H1 (cell line): Measurements from ENCODE around the gene OR6C70. TPM values are rescaled to one million over a fixed set of nuclear protein-coding genes. Genes with fewer than 3 reads are reported as not detected.

Experiments used
- polyA plus RNA-seq, 7 experiments: library from polyadenylated mRNA; depleted of rRNA in 3 of 7; stranded (reverse) in 5 of 7; unstranded in 2 of 7; fragments of >200 nt in 5 of 7; fragments of 200-250 nt in 2 of 7; gene quantifications; 1 replicate in 5 of 7; 2 replicates in 1 of 7; 4 replicates in 1 of 7; pipeline versions ENCODE4 v1.2.1 to v1.2.3, GENCODE V29; 2011 to 2013; ENCODE audit warnings: missing spikeins in 2 of 7, mixed read lengths in 2 of 7
- total RNA-seq: library from RNA; stranded (reverse); fragmentation: NEBNext Ultra II Directional; extraction: Animal tissue kit (Norgen Biotek cat#: 25700); gene quantifications from 2 replicates; pipeline ENCODE4 v1.2.1, GENCODE V29; 2021

Gene OR6C70
- total and polyA plus RNA-seq, 2 of the 8 experiments (the other 6 are each of a cell fraction or from before 2014, with no cell fraction given) = not detected

Other genes starting within 250 kb of the OR6C70 start
- gene OR10A7, start 249.1 kb downstream of the OR6C70 start, total RNA-seq = not detected in 2 replicates
- gene OR10A7, start 249.1 kb downstream of the OR6C70 start, polyA plus RNA-seq (2011; rRNA removed) = not detected in 2 replicates
- not detected in 2 replicates for gene OR6C74, start 225.5 kb downstream of the OR6C70 start, total RNA-seq
- gene OR6C74, start 225.5 kb downstream of the OR6C70 start, polyA plus RNA-seq (2011; rRNA removed) = not detected in 2 replicates
- not detected in 2 replicates for gene OR6C6, start 173.6 kb downstream of the OR6C70 start, total RNA-seq
- not detected in 2 replicates for gene OR6C6, start 173.6 kb downstream of the OR6C70 start, polyA plus RNA-seq (2011; rRNA removed)
- gene OR6C1, start 155.8 kb downstream of the OR6C70 start, total RNA-seq = not detected in 2 replicates
- not detected in 2 replicates for gene OR6C1, start 155.8 kb downstream of the OR6C70 start, polyA plus RNA-seq (2011; rRNA removed)
- not detected in 2 replicates for gene OR6C3, start 139.4 kb downstream of the OR6C70 start, total RNA-seq
- not detected in 2 replicates for gene OR6C3, start 139.4 kb downstream of the OR6C70 start, polyA plus RNA-seq (2011; rRNA removed)
- gene OR6C75, start 107.2 kb downstream of the OR6C70 start, total RNA-seq = not detected in 2 replicates
- not detected in 2 replicates for gene OR6C75, start 107.2 kb downstream of the OR6C70 start, polyA plus RNA-seq (2011; rRNA removed)
- gene OR6C65, start 69.6 kb downstream of the OR6C70 start, total RNA-seq = not detected in 2 replicates
- gene OR6C65, start 69.6 kb downstream of the OR6C70 start, polyA plus RNA-seq (2011; rRNA removed) = not detected in 2 replicates
- gene OR6C76, start 43.9 kb downstream of the OR6C70 start, total RNA-seq = not detected in 2 replicates
- not detected in 2 replicates for gene OR6C76, start 43.9 kb downstream of the OR6C70 start, polyA plus RNA-seq (2011; rRNA removed)
- gene OR6C2, start 26.1 kb downstream of the OR6C70 start, total RNA-seq = not detected in 2 replicates
- gene OR6C2, start 26.1 kb downstream of the OR6C70 start, polyA plus RNA-seq (2011; rRNA removed) = not detected in 2 replicates
- gene OR6C68, start 22.2 kb upstream of the OR6C70 start, total RNA-seq = not detected in 2 replicates
- not detected in 2 replicates for gene OR6C68, start 22.2 kb upstream of the OR6C70 start, polyA plus RNA-seq (2011; rRNA removed)
- gene OR6C4, start 79.5 kb upstream of the OR6C70 start, total RNA-seq = not detected in 2 replicates
- gene OR6C4, start 79.5 kb upstream of the OR6C70 start, polyA plus RNA-seq (2011; rRNA removed) = not detected in 2 replicates
- gene OR2AP1, start 102.3 kb upstream of the OR6C70 start, total RNA-seq = not detected in 2 replicates
- gene OR2AP1, start 102.3 kb upstream of the OR6C70 start, polyA plus RNA-seq (2011; rRNA removed) = not detected in 2 replicates
- gene OR10P1, start 166.8 kb upstream of the OR6C70 start, total RNA-seq = not detected in 2 replicates
- gene OR10P1, start 166.8 kb upstream of the OR6C70 start, polyA plus RNA-seq (2011; rRNA removed) = not detected in 2 replicates
- gene ITGA7, start 237.8 kb upstream of the OR6C70 start, total RNA-seq = 76.4 and 86.1 TPM in 2 replicates
- gene ITGA7, start 237.8 kb upstream of the OR6C70 start, polyA plus RNA-seq (2011; rRNA removed) = 57.6 and 81.5 TPM in 2 replicates
- 84.3 and 91.1 TPM in 2 replicates for gene BLOC1S1, start 245.9 kb upstream of the OR6C70 start, total RNA-seq
- 149 and 185 TPM in 2 replicates for gene BLOC1S1, start 245.9 kb upstream of the OR6C70 start, polyA plus RNA-seq (2011; rRNA removed)